ENCODE data around the gene ADAP1.

The ADAP1 gene

GRCh38 chr7:997404-998395 lies 43.2 kb upstream of the ADAP1 start:
- no peak for DNase-seq (ENCODE audit: low read depth)
- TF ChIP-seq CTCF (IDR thresholded peaks at IDR 0.05; ENCODE audit: low read depth, low read length, missing control alignments), result no peak
- H3K4me3 ChIP-seq (ENCODE audit: low read depth, low read length), result no peak overlapping the region

GRCh38 chr7:996079-996872 lies 41.8 kb upstream of the ADAP1 start:
- no peak overlapping the region for H3K4me3 ChIP-seq (ENCODE audit: low read depth, low read length)
- TF ChIP-seq CTCF (IDR thresholded peaks at IDR 0.05; ENCODE audit: low read depth, low read length, missing control alignments), result no peak
- no peak for DNase-seq (ENCODE audit: low read depth)

- TF ChIP-seq CTCF (IDR thresholded peaks at IDR 0.05; ENCODE audit: low read depth, low read length, missing control alignments), result no peak
- H3K4me3 ChIP-seq (ENCODE audit: low read depth, low read length), result no peak overlapping the region
- no peak for DNase-seq (ENCODE audit: low read depth)
These were observed 41.1 kb upstream of the ADAP1 start for GRCh38 chr7:995571-995970.

GRCh38 chr7:994592-995308 lies 40.3 kb upstream of the ADAP1 start:
- DNase-seq (ENCODE audit: low read depth), result no peak
- TF ChIP-seq CTCF (IDR thresholded peaks at IDR 0.05; ENCODE audit: low read depth, low read length, missing control alignments), result no peak
- H3K4me3 ChIP-seq (ENCODE audit: low read depth, low read length), result no peak overlapping the region

GRCh38 chr7:992709-993607 lies 38.5 kb upstream of the ADAP1 start:
- DNase-seq (ENCODE audit: low read depth), result peak; percentile 82
- TF ChIP-seq CTCF (IDR thresholded peaks at IDR 0.05; ENCODE audit: low read depth, low read length, missing control alignments), result peak; percentile 99
- no peak overlapping the region for H3K4me3 ChIP-seq (ENCODE audit: low read depth, low read length)

All from GM12864 (cell line).